ENCODE data around the gene ARL3. TPM values are rescaled to one million over a fixed set of nuclear protein-coding genes. Genes with fewer than 3 reads are reported as not detected.
"Not testable (repeated sequence)": the region's sequence is repeated elsewhere in the genome, so short reads cannot be mapped to it uniquely, and the experiment has no call there.

Gene ARL3
- total RNA-seq, 1 donor from 2014 or later, result 11.1 TPM

- DNase-seq (ENCODE audit: low spot score), result no peak
These were observed 40.9 kb downstream of the ARL3 start for GRCh38 chr10:102673236-102673818.

- no peak for DNase-seq (ENCODE audit: low spot score)
These were observed 43.2 kb downstream of the ARL3 start for GRCh38 chr10:102670871-102671434.

- no peak for DNase-seq (ENCODE audit: low spot score)
These were observed 44.0 kb downstream of the ARL3 start for GRCh38 chr10:102670065-102670670.

GRCh38 chr10:102669206-102670064, 44.8 kb downstream of the ARL3 start:
- no peak for DNase-seq (ENCODE audit: low spot score)

- no peak for DNase-seq (ENCODE audit: low spot score)
These were observed 45.7 kb downstream of the ARL3 start for GRCh38 chr10:102668326-102669107.

- DNase-seq (ENCODE audit: low spot score), result not testable (repeated sequence)
These were observed 46.8 kb downstream of the ARL3 start for GRCh38 chr10:102667411-102667810.

- DNase-seq (ENCODE audit: low spot score), result no peak
These were observed 48.2 kb downstream of the ARL3 start for GRCh38 chr10:102665904-102666509.

GRCh38 chr10:102661658-102662028, 52.6 kb downstream of the ARL3 start:
- no peak for DNase-seq (ENCODE audit: low spot score)

- DNase-seq (ENCODE audit: low spot score), result peak; percentile 58
These were observed 53.1 kb downstream of the ARL3 start for GRCh38 chr10:102660888-102661657.

- DNase-seq (ENCODE audit: low spot score), result no peak
These were observed 55.4 kb downstream of the ARL3 start for GRCh38 chr10:102658802-102659201.

- DNase-seq (ENCODE audit: low spot score), result peak; percentile 56
These were observed 56.0 kb downstream of the ARL3 start for GRCh38 chr10:102657984-102658724.

GRCh38 chr10:102657451-102657850, 56.7 kb downstream of the ARL3 start:
- no peak for DNase-seq (ENCODE audit: low spot score)

- DNase-seq (ENCODE audit: low spot score), result no peak
These were observed 57.3 kb downstream of the ARL3 start for GRCh38 chr10:102656791-102657371.

- DNase-seq (ENCODE audit: low spot score), result no peak
These were observed 58.2 kb downstream of the ARL3 start for GRCh38 chr10:102656026-102656425.

- no peak for DNase-seq (ENCODE audit: low spot score)
These were observed 59.2 kb downstream of the ARL3 start for GRCh38 chr10:102654969-102655368.

GRCh38 chr10:102654566-102654965, 59.6 kb downstream of the ARL3 start:
- no peak for DNase-seq (ENCODE audit: low spot score)

GRCh38 chr10:102653060-102653459, 61.1 kb downstream of the ARL3 start:
- DNase-seq (ENCODE audit: low spot score), result no peak

GRCh38 chr10:102652170-102652916, 61.9 kb downstream of the ARL3 start:
- DNase-seq (ENCODE audit: low spot score), result no peak

Measured in mucosa of gallbladder (tissue), 1 donor.